ENCODE data around the gene FBXW2. TPM values are rescaled to one million over a fixed set of nuclear protein-coding genes. Genes with fewer than 3 reads are reported as not detected.

The FBXW2 gene
- polyA plus RNA-seq, 1 experiment = 69.0 TPM

- ChIA-PET POLR2A (interaction anchor here (0.9 kb wide), 1 partner anchor 9 kb away, joined by 8 read pairs; no protein-coding TSS in a partner anchor), CTCF (no interaction called here)
- no peak for TF ChIP-seq CTCF (IDR thresholded peaks at IDR 0.05; ENCODE audit: low read depth, low read length)
- Histone ChIP-seq H3K9me3 (ENCODE audit: control insufficient read depth, insufficient read depth, low read length) (no peaks in the 10 kb centered on the region), H3K4me3 (ENCODE audit: low read depth, low read length) (no peak overlapping the region), H3K27ac (ENCODE audit: low read depth, low read length) (no peak overlapping the region), H3K27me3 (ENCODE audit: control insufficient read depth, insufficient read depth, low read length) (no peaks in the 10 kb centered on the region)
- no peak for DNase-seq (ENCODE audit: low read depth, low spot score)
Observed at GRCh38 chr9:120724757-120725400, 68.3 kb downstream of the FBXW2 start.

GRCh38 chr9:120723565-120723964 is 69.7 kb downstream of the FBXW2 start:
- Histone ChIP-seq H3K27me3 (ENCODE audit: control insufficient read depth, insufficient read depth, low read length) (no peaks in the 10 kb centered on the region), H3K27ac (ENCODE audit: low read depth, low read length) (no peak overlapping the region), H3K9me3 (ENCODE audit: control insufficient read depth, insufficient read depth, low read length) (no peaks in the 10 kb centered on the region), H3K4me3 (ENCODE audit: low read depth, low read length) (no peak overlapping the region)
- CTCF ChIA-PET = interaction anchor here (0.6 kb wide), 1 partner anchor 28 kb away, joined by 5 read pairs; no protein-coding TSS in a partner anchor
- POLR2A ChIA-PET = interaction anchor here (0.8 kb wide), 1 partner anchor 9 kb away, joined by 3 read pairs; no protein-coding TSS in a partner anchor
- DNase-seq (ENCODE audit: low read depth, low spot score) = peak; percentile 71
- TF ChIP-seq CTCF (IDR thresholded peaks at IDR 0.05; ENCODE audit: low read depth, low read length) = no peak

GRCh38 chr9:120720404-120720803 is 72.8 kb downstream of the FBXW2 start:
- Histone ChIP-seq H3K27me3 (ENCODE audit: control insufficient read depth, insufficient read depth, low read length) (no peaks in the 10 kb centered on the region), H3K27ac (ENCODE audit: low read depth, low read length) (no peak overlapping the region), H3K4me3 (ENCODE audit: low read depth, low read length) (no peak overlapping the region), H3K9me3 (ENCODE audit: control insufficient read depth, insufficient read depth, low read length) (no peaks in the 10 kb centered on the region)
- ChIA-PET POLR2A (no interaction called here), CTCF (no interaction called here)
- no peak for TF ChIP-seq CTCF (IDR thresholded peaks at IDR 0.05; ENCODE audit: low read depth, low read length)
- no peak for DNase-seq (ENCODE audit: low read depth, low spot score)

- POLR2A ChIA-PET = interaction anchor here (0.6 kb wide), 1 partner anchor 44 kb away, joined by 3 read pairs; no protein-coding TSS in a partner anchor
Observed at GRCh38 chr9:120718316-120718715, 74.9 kb downstream of the FBXW2 start.

More at GRCh38 chr9:120718316-120718715, 74.9 kb downstream of the FBXW2 start:
- DNase-seq (ENCODE audit: low read depth, low spot score) = no peak
- no peak for TF ChIP-seq CTCF (IDR thresholded peaks at IDR 0.05; ENCODE audit: low read depth, low read length)
- Histone ChIP-seq H3K9me3 (ENCODE audit: control insufficient read depth, insufficient read depth, low read length) (no peaks in the 10 kb centered on the region), H3K27me3 (ENCODE audit: control insufficient read depth, insufficient read depth, low read length) (no peaks in the 10 kb centered on the region), H3K4me3 (ENCODE audit: low read depth, low read length) (no peak overlapping the region), H3K27ac (ENCODE audit: low read depth, low read length) (no peak overlapping the region)
- CTCF ChIA-PET = interaction anchor here (0.7 to 1.5 kb wide), 2 partner anchors 38 to 98 kb away, joined by 3 to 5 read pairs; no protein-coding TSS in a partner anchor

Data from AG04450 (cell line).